HEK293 (cell line): ENCODE results near the gene RIN3.

ENCODE experiments used
- CTCF ChIA-PET: fragments of 350-600 bp; formaldehyde crosslinking; extraction: SDS; loops from one replicate; lab custom pipeline; 2021; ENCODE audit warnings: antibody characterized with exemption; lab: Yijun Ruan, JAX
- POLR2A ChIA-PET: fragments of 300-600 bp; formaldehyde crosslinking; extraction: SDS; loops from one replicate; lab custom pipeline; 2020; ENCODE audit warnings: antibody characterized with exemption, inconsistent platforms; lab: Yijun Ruan, JAX
- H3K27ac ChIP-seq: fragments of 200-500 bp; sonication (Bioruptor generic); 2 replicates; pipeline ENCODE4 v1.5.1; 2014; ENCODE audit warnings: low read depth, low read length, control low read depth, inconsistent platforms; ENCODE audit errors: extremely low read depth
- H3K36me3 ChIP-seq, 2 experiments: fragments of 200-500 bp in 1 of 2; sonication (Bioruptor generic) in 1 of 2; 1 replicate in 1 of 2; 2 replicates in 1 of 2; pipeline ENCODE4 v1.5.1; 2014 to 2017; ENCODE audit warnings: inconsistent platforms in 2 of 2, low read length in 2 of 2; ENCODE audit not compliant: control insufficient read depth in 2 of 2, insufficient read depth in 1 of 2
- H3K4me1 ChIP-seq: fragments of 200-500 bp; sonication (Bioruptor generic); 2 replicates; pipeline ENCODE4 v1.5.1; 2014; ENCODE audit warnings: mild to moderate bottlenecking, low read length, inconsistent platforms; ENCODE audit not compliant: control insufficient read depth, insufficient read depth
- H3K4me3 ChIP-seq: 2 replicates; pipeline ENCODE4 v1.5.1; 2011; ENCODE audit warnings: low read depth, mild to moderate bottlenecking, control low read depth, low read length, moderate library complexity
- H3K9me3 ChIP-seq: fragments of 200-500 bp; sonication (Bioruptor generic); 2 replicates; pipeline ENCODE4 v1.5.1; 2014; ENCODE audit warnings: low read depth, low read length, inconsistent platforms; ENCODE audit not compliant: control insufficient read depth, insufficient read depth
- HOXC10 ChIP-seq: sonication (generic); formaldehyde crosslinking; IDR thresholded peaks from 2 replicates; pipeline ENCODE4 v1.8.1; 2023; ENCODE audit warnings: mild to moderate bottlenecking, missing genetic modification reagents
- SETDB1 ChIP-seq: IDR thresholded peaks from one replicate; pipeline ENCODE4 v1.6.1; 2017; ENCODE audit warnings: mild to moderate bottlenecking, low read length, moderate library complexity, mixed read lengths; ENCODE audit not compliant: insufficient read length
- ZFP41 ChIP-seq: fragments of 450-650 bp; formaldehyde crosslinking; IDR thresholded peaks from 2 replicates; pipeline ENCODE4 v1.5.1; 2016; ENCODE audit warnings: missing biosample characterization, missing genetic modification characterization, borderline replicate concordance
- ZNF37A ChIP-seq: fragments of 450-650 bp; IDR thresholded peaks from 2 replicates; pipeline ENCODE4 v1.5.1; 2018; ENCODE audit warnings: missing biosample characterization, missing genetic modification characterization
- ZNF555 ChIP-seq: fragments of 450-650 bp; formaldehyde crosslinking; conservative IDR thresholded peaks from 2 replicates; pipeline ENCODE4 v1.5.1; 2017; ENCODE audit warnings: missing biosample characterization, mild to moderate bottlenecking, missing genetic modification characterization, inconsistent platforms
- ZNF747 ChIP-seq: fragments of 450-650 bp; formaldehyde crosslinking; IDR thresholded peaks from 2 replicates; pipeline ENCODE4 v1.5.1; 2016; ENCODE audit warnings: missing biosample characterization, missing genetic modification characterization
- ZNF830 ChIP-seq: fragments of 450-650 bp; IDR thresholded peaks from 2 replicates; pipeline ENCODE4 v1.5.0; 2018; ENCODE audit warnings: missing biosample characterization, missing genetic modification characterization, low read depth, mild to moderate bottlenecking, moderate library complexity
- TF ChIP-seq, protein P1 (sequence below): fragments of 450-650 bp; IDR thresholded peaks from 2 replicates; pipeline ENCODE4 v1.5.1; 2018; ENCODE audit warnings: missing biosample characterization, mild to moderate bottlenecking, missing genetic modification characterization
- TF ChIP-seq, protein P2 (sequence below): fragments of 450-650 bp; IDR thresholded peaks from 2 replicates; pipeline ENCODE4 v1.5.1; 2018; ENCODE audit warnings: missing biosample characterization, missing genetic modification characterization
- TF ChIP-seq, protein P3 (sequence below): fragments of 450-650 bp; formaldehyde crosslinking; optimal IDR thresholded peaks from 2 replicates; pipeline ENCODE3; 2016; ENCODE audit warnings: missing biosample characterization, mild to moderate bottlenecking, missing genetic modification characterization
- TF ChIP-seq, protein P4 (sequence below): fragments of 450-650 bp; formaldehyde crosslinking; IDR thresholded peaks from 2 replicates; pipeline ENCODE4 v1.5.1; 2017; ENCODE audit warnings: missing biosample characterization, missing genetic modification characterization

The RIN3 gene

DNA sequence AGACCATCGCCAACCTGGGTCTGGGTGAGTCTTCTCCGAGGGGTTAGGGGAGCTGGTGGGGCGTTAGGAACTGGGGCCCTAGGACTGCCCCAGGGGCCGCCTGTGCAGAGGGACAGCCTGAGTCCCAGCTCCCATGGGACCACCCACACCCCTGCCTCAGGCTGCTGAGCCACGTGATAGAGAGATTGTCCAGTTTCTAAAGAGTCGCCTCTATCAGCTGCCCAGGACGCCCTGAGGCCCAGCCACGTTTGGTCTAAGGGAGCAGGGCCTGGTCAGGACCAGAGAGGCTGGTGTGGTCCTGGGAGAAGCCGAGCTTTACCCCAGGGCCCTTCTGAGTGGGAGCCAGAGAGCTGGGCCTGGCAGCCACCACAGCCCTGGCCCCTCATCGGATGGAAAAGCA is 127.7 kb downstream of the RIN3 start (continued):
- TF ChIP-seq, protein P1, sequence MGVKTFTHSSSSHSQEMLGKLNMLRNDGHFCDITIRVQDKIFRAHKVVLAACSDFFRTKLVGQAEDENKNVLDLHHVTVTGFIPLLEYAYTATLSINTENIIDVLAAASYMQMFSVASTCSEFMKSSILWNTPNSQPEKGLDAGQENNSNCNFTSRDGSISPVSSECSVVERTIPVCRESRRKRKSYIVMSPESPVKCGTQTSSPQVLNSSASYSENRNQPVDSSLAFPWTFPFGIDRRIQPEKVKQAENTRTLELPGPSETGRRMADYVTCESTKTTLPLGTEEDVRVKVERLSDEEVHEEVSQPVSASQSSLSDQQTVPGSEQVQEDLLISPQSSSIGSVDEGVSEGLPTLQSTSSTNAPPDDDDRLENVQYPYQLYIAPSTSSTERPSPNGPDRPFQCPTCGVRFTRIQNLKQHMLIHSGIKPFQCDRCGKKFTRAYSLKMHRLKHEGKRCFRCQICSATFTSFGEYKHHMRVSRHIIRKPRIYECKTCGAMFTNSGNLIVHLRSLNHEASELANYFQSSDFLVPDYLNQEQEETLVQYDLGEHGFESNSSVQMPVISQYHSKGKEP (tag by site-specific recombination): no peak

DNA sequence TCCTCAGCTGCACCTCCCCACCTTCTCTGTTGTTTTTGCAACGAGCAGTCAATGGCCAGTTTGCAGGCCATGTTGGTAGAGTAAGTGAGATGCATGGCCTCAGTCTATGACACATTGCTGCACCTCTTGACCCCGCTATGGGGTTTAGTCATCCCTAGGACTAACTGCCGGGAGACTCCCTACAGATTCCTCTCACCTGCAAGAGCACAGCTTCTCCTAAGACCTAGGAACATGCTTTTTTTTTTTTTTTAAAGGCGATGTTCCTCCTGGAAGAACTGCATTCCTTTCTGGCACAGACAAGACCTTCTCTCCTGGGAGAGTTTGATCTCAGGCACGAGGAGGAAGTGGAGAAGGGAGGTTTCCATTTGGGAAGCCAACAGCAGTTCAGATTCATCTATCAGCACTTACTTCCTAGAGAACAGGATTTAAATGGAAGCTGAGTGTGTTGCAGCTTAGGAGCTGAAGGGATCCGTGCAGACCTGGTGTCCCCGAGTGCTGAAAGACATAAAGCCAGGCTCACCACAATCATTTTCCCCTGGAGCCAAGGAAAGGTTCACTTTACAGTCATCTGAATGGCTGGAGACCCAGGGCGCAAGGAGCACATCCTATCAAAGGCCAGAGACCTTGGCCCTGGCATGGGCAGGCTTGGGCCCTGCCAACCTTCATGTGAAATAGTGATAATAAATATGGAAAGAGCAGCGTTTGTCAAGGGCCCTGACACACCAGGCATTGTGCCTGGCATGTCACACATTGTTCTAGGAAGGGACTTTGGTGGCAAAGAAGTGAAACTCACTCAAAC is 130.8 kb downstream of the RIN3 start:
- no peaks in the 10 kb centered on the region for H3K36me3 ChIP-seq
- H3K4me3 ChIP-seq: no peak overlapping the region
- H3K27ac ChIP-seq: no peak overlapping the region
- CTCF ChIA-PET: interaction anchor here (0.6 kb wide), 1 partner anchor 245 kb away, joined by 3 read pairs; no protein-coding TSS in a partner anchor
- POLR2A ChIA-PET: no interaction called here
- TF ChIP-seq, protein P2, sequence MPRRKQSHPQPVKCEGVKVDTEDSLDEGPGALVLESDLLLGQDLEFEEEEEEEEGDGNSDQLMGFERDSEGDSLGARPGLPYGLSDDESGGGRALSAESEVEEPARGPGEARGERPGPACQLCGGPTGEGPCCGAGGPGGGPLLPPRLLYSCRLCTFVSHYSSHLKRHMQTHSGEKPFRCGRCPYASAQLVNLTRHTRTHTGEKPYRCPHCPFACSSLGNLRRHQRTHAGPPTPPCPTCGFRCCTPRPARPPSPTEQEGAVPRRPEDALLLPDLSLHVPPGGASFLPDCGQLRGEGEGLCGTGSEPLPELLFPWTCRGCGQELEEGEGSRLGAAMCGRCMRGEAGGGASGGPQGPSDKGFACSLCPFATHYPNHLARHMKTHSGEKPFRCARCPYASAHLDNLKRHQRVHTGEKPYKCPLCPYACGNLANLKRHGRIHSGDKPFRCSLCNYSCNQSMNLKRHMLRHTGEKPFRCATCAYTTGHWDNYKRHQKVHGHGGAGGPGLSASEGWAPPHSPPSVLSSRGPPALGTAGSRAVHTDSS (tag by site-specific recombination): no peak
- TF ChIP-seq, protein P3, sequence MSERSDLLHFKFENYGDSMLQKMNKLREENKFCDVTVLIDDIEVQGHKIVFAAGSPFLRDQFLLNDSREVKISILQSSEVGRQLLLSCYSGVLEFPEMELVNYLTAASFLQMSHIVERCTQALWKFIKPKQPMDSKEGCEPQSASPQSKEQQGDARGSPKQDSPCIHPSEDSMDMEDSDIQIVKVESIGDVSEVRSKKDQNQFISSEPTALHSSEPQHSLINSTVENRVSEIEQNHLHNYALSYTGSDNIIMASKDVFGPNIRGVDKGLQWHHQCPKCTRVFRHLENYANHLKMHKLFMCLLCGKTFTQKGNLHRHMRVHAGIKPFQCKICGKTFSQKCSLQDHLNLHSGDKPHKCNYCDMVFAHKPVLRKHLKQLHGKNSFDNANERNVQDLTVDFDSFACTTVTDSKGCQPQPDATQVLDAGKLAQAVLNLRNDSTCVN: no peak
- no peak for TF ChIP-seq HOXC10 (CRISPR knock-in tag)
- TF ChIP-seq ZFP41 (tag by site-specific recombination): no peak
- TF ChIP-seq ZNF37A (tag by site-specific recombination): no peak
- no peak for TF ChIP-seq ZNF747
- TF ChIP-seq, protein P4, sequence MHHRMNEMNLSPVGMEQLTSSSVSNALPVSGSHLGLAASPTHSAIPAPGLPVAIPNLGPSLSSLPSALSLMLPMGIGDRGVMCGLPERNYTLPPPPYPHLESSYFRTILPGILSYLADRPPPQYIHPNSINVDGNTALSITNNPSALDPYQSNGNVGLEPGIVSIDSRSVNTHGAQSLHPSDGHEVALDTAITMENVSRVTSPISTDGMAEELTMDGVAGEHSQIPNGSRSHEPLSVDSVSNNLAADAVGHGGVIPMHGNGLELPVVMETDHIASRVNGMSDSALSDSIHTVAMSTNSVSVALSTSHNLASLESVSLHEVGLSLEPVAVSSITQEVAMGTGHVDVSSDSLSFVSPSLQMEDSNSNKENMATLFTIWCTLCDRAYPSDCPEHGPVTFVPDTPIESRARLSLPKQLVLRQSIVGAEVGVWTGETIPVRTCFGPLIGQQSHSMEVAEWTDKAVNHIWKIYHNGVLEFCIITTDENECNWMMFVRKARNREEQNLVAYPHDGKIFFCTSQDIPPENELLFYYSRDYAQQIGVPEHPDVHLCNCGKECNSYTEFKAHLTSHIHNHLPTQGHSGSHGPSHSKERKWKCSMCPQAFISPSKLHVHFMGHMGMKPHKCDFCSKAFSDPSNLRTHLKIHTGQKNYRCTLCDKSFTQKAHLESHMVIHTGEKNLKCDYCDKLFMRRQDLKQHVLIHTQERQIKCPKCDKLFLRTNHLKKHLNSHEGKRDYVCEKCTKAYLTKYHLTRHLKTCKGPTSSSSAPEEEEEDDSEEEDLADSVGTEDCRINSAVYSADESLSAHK: no peak
- no peak for TF ChIP-seq ZNF830 (tag by site-specific recombination)
- no peaks in the 10 kb centered on the region for H3K9me3 ChIP-seq
- no peaks in the 10 kb centered on the region for H3K4me1 ChIP-seq

DNA sequence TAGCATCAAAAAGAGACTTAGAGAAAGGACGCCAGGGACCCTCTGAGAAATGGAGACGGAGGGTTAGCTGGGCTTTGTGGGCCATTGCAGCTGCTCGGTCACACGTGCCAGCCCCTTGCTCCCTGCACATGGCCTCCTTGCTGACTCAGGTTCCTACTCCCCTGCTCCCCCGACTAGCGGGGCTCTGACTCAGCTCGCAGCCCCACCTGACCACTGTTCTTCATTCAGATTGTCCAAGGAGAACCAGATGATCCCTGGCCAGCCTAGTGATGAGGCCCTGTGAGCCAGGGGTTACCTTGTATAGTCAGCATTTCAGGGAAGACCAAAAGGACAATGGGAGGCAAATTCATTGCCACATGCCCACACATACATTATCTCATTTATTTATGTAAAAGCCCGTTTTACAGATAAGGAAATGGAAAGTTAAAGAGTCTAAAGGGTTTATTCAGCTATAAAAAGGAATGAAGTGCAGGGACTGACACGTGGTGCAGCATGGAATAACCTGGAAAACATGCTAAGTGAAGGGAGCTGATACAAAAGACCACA is 131.5 kb downstream of the RIN3 start:
- CTCF ChIA-PET: interaction anchor here (0.6 kb wide), 1 partner anchor 245 kb away, joined by 3 read pairs; no protein-coding TSS in a partner anchor
- Histone ChIP-seq H3K4me1 (no peaks in the 10 kb centered on the region), H3K36me3 (no peaks in the 10 kb centered on the region)

More for the DNA sequence above, 131.5 kb downstream of the RIN3 start:
- POLR2A ChIA-PET: no interaction called here
- H3K27ac ChIP-seq: no peak overlapping the region
- no peak overlapping the region for H3K4me3 ChIP-seq
- TF ChIP-seq ZNF555 (tag by site-specific recombination) (no peak), SETDB1 (peak; percentile 31)
- no peaks in the 10 kb centered on the region for H3K9me3 ChIP-seq
